ENCODE results near the gene SP6.
A peak's percentile ranks its signal among the peaks of the same experiment; 100 is the strongest.

GRCh38 chr17:47802341-47803022, 48.5 kb downstream of the SP6 start:
- no peak for TF ChIP-seq ZFX (IDR thresholded peaks at IDR 0.05)
- TF ChIP-seq CTCF (conservative IDR thresholded peaks at IDR 0.05) = peak; percentile 84
